Endothelial cell of hepatic sinusoid (primary cell): ENCODE measurements around the gene NT5E.
"Not testable (repeated sequence)": the region's sequence is repeated elsewhere in the genome, so short reads cannot be mapped to it uniquely, and the experiment has no call there.

Experiments used
- in situ Hi-C: cut with HindIII; loops from 2 replicates; pipeline ENCODE4 v1.10.0; 2017; ENCODE audit warnings: low sequenced_read_pairs

Gene NT5E

DNA sequence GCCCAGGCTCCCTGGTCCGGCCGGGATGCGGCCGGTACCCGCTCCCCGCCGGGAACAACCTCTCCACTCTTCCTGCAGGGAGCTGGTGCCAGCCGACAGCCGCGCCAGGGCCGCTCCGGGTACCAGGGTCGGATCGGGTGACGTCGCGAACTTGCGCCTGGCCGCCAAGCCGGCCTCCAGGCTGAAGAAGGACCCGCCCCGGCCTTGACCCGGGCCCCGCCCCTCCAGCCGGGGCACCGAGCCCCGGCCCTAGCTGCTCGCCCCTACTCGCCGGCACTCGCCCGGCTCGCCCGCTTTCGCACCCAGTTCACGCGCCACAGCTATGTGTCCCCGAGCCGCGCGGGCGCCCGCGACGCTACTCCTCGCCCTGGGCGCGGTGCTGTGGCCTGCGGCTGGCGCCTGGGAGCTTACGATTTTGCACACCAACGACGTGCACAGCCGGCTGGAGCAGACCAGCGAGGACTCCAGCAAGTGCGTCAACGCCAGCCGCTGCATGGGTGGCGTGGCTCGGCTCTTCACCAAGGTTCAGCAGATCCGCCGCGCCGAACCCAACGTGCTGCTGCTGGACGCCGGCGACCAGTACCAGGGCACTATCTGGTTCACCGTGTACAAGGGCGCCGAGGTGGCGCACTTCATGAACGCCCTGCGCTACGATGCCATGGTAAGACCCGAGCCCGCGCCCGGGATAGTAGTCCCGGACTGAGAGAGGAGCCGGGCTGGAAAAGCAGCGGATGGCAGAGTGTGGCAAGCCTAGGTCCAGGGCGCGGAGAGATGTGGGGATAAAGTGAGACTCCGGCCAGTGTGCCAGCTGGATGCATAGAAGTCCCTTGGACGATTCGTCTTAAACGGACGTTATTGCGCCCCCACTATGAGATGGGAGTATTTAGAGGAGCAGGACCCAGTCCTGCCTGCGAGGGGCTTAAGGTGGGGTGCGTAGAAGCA is at the start of gene NT5E:
Gene NT5E (plus strand): TSS at position 266 of the 942 bp plus-strand sequence. CDS start 57 bp downstream, at position 323.
- in situ Hi-C loops: loop anchor here (10.0 kb wide), 1 partner anchor 85 kb away; no protein-coding TSS in a partner anchor

DNA sequence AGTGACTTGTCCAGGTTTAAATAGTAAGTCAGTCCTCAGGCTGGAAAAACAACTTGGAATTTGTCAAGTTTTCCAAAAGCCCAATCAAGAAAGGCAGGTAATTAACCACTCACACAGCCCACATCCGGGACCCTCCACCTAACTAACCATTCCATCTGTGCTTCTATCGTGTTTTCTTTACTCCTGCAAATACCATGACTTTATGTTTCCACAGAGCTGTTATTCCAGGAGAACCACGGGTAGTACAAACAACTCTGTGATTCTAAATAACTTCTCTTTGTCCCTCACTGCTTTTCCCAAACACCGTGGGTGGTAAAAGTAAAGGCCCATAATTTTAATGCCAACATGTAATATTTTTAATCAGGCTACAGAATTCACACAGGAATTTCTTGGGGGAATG is 49.6 kb upstream of the NT5E start:
- in situ Hi-C loops: no loop called here

DNA sequence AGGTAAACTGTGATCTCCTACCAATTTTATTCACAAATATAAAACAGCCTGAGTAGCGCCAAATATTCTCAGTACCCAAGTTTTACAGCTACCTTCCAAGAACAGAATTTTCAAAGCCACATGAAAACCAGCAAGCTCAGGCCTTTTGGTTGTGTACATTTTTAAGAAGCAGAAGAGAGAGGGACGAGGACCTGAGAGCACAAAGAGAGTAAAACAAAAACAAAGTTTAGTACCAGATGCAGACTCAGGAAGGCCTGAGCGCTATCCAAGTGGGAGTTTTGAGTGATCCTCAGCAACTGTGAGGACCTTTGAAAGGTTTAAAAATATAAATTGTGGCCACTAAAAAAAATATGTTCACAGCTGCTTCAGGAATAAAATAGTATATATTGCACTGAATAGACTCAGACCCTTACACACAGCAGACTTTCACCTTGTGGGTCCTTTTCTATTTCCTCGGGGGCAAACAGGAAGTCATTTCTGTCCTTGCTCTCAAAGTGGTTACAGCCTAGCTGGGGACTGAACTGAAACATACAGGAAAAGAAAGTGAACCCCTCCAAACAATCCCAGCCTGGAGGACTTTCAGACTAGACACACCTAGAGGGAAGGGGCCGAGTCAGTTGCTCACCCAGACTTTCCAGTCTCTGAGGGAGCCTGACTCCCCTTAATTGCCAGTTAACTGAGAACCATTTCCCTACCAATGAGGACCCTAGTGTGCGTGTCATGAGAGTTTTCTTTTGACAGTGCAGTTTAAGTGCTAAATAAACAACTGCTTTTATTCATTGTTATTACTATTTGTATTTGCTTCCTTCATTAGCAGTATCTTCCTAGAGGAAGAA is 48.5 kb upstream of the NT5E start:
- in situ Hi-C loops: no loop called here

GRCh38 chr6:85402071-85402470 is 47.8 kb upstream of the NT5E start:
- in situ Hi-C loops: no loop called here

DNA sequence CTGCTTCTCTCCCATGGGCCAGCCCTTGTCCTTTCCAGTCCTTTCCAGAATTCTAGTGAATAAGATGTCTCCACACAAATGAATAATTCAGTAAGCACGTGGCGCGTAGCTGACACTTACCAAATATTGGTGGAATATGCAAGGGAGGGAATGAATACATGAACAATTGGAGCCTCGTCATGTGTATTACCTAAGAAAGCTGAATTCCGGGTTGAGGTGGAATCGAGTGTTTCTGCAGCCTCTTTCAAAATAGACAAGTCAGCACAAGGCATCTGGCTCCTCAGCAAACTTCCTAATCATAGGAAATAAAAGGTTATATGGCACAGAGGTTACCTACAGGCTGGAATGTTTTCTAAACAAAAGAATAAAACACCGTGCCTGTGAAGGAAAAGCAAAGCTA is 47.0 kb upstream of the NT5E start:
- in situ Hi-C loops: no loop called here

- in situ Hi-C loops: no loop called here
Observed at GRCh38 chr6:85403331-85404015, 46.4 kb upstream of the NT5E start.

DNA sequence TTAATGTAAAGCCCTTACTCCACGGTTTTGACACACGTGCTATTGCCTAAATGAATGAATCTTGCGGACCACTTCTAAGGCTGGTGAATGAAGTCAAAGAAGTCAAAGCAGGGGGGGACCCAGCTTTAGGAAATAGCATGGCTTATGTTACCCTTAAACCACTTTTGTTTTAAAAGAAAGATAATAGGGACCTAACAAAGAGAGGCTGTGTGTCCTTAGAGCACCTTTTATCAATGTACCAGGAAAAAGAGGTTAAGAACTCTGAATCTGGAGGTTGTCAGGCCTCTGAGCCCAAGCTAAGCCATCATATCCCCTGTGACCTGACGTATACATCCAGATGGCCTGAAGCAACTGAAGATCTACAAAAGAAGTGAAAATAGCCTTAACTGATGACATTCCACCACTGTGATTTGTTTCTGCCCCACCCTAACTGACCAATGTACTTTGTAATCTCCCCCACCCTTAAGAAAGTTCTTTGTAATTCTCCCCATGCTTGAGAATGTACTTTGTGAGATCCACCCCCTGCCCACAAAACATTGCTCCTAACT is 45.8 kb upstream of the NT5E start:
- in situ Hi-C loops: not testable (repeated sequence)

DNA sequence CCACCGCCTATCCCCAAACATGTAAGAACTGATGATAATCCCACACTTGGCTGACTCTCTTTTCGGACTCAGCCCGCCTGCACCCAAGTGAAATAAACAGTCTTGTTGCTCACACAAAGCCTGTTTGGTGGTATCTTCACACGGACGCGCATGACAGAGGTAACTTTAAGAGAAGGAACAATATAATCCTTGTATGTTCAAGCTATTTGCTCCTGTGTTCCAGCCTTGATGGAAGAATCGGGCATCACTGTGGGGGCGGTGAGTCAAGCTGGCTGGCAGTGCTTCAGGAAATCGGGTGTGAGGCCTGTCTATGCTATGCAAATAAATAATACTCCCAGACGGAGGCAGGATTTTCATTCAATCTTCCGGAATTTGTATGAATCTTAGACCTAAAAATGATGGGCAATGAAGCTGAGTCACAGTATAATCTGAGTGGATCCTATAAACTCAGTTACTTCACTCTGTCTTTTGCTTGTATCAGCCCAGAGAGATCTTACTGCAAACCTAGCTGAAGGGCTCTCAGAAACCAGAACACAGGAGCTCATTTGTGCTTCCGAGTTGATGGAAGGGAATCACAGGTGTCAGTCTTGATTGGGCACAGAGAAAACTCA is 45.2 kb upstream of the NT5E start:
- in situ Hi-C loops: no loop called here

DNA sequence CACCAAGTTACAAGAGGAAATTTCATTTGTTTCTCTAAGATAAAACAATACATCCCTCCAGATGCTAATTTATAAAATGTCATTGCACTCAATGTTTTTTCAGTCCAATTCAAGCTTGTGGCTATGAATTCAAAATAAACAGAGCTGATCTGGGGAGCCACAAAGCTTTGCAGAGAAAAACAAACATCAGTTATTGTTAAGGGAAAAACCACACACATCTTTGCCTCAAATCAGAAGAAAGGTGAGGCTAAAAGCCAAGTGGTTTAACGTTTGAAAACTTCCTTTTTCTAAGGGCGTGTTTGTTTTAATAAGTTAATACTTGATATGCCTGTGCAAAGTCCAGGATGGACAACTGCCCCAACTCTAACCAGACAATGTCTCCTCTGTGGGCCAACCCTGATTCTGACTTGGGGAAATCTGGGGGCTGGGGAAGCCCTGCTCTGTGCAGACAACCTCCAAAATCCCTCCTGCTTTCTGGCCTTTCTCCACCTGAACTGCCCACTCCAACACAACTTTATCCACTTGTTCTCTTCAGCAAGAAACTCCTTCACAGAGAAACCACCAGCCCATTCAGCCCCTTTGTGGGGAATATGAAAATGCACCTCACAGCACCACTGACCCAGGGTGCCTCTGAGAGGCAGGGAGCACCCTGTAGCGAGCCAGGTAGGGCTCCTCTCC is 44.6 kb upstream of the NT5E start:
- in situ Hi-C loops: no loop called here

DNA sequence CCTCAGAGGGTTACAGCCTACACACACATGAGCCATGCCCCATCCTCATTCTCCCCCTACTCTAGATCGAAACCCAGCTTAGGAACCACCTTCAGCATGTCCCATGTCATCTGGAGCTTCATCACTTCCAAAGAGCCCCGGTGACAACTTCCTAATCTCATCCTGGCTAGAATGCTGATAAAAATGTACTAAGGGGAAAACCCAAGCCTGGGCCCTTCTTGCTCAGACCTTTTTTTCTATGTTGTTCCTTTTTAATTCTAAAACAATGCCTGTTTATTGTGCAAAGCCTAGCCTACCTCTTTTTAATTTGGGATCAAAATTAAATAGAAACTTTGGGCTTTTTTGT is 44.1 kb upstream of the NT5E start:
- in situ Hi-C loops: no loop called here

DNA sequence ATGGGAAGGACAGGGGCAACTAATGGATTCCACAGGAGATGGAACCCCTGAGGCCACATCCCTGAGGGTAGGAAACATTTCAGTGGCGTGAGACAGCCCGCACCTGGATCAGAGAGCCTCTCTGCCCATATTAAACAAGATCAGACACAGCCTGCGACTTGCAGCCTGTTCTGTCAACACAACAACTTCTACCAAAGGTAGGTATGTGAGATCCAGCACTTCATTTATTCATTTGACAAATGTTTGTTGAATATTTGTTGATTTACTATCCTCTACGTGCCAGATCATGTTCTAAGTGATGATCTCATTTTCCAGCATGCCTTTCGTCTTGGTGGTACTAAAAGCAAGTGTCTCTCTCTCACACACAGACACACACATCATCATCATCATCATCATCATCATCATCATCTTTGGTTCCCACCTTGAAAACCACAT is 43.2 kb upstream of the NT5E start:
- in situ Hi-C loops: no loop called here

GRCh38 chr6:85408039-85408438 is 41.8 kb upstream of the NT5E start:
- in situ Hi-C loops: no loop called here

GRCh38 chr6:85412911-85413430 is 36.9 kb upstream of the NT5E start:
- in situ Hi-C loops: no loop called here

- in situ Hi-C loops: no loop called here
Observed at GRCh38 chr6:85416049-85416448, 33.8 kb upstream of the NT5E start.

- in situ Hi-C loops: no loop called here
Observed at GRCh38 chr6:85416766-85417165, 33.1 kb upstream of the NT5E start.

DNA sequence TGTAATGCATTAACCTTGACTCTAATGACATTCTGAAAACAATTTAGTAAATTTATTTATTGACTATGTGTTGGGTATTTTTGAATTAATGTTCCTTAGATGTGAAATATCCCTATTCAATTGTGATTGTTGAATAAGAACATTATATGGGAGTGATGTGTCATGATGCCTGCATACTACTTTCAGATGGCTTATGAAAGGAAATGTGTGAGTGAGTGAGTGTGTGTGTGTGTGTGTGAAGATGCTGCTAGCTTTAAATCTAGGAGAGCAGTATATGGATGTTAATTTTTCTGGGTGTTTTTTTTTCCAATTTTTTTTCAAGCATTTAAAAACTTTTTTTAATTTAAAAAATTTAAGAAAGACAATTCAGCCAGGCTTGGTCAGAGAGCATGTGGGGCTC is 32.5 kb upstream of the NT5E start:
- in situ Hi-C loops: no loop called here

GRCh38 chr6:85418059-85418458 is 31.8 kb upstream of the NT5E start:
- in situ Hi-C loops: no loop called here

DNA sequence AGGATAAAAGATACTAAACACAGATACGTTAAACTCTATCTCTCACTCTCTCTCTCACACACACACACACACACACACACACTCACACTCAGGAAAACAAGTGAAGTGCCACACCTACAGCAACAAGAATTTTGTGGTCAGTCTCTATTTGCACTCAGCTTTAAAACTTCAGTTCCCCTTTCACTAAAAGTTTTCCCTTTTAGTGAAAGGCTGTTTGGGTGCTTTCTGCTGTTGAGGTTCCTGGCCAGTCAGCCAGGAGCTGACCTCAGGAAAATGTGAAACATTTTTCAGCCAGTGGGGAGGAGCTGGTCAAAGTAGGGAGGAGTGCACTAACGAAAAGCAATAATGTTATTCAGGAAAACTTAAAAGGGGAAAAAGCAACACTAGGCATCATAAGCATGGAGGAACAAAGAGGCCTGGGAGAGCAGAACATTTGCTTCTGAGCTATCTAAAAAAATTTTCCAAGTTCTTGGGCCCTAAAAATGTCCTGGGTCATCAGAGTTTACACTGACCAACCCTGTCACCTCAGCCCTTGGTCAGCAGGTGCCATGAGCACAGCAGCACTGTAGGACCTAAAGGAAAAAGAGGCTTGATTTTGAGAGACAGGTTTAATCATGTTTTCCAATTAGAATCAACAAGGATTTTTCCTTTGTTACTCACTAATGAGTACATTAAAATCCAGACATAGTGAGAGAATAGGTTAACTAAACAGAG is 30.7 kb upstream of the NT5E start:
- in situ Hi-C loops: no loop called here

GRCh38 chr6:85420551-85420950 is 29.3 kb upstream of the NT5E start:
- in situ Hi-C loops: no loop called here
